ENCODE results near the gene ACAA2. TPM values are rescaled to one million over a fixed set of nuclear protein-coding genes. Genes with fewer than 3 reads are reported as not detected.
"Not testable (repeated sequence)": the region's sequence is repeated elsewhere in the genome, so short reads cannot be mapped to it uniquely, and the experiment has no call there.

Gene ACAA2
- polyA plus RNA-seq, 6 donors from 2014 or later: 34.5 to 100 (median 43.5) TPM

DNA sequence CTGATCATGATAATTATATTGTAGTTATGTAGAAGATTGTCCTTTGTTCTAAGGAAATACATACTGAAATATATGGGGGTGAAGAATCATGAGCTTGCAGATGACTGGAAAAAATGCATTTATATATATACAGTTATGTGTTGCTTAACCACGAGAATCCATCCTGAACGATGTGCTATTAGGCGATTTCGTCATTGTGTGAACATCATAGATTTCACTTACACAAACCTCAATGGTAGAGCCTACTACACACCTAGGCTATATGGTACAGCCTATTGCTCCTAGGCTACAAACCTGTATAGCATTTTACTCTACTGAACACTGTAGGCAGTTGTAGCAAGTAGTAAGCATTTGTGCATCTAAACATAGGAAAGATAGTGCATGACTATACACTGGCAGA lies 2.6 kb upstream of the ACAA2 start:
- Mint-ChIP-seq H3K9me3 (no peaks in the 10 kb centered on the region), H3K4me3 (peak overlapping the region in 2 of 8 donors; percentile 26 to 99), H3K27me3 (no peaks in the 10 kb centered on the region), H3K36me3 (peaks cover 0 to 4% of the 10 kb centered on the region in 2 donors), H3K27ac (no peak overlapping the region), H3K4me1 (peaks cover 21 to 32% (median 29%) of the 10 kb centered on the region in 3 donors)
- DNase-seq: no peak
- no peak for ATAC-seq (ENCODE audit: low read depth in 2 of 2)

DNA sequence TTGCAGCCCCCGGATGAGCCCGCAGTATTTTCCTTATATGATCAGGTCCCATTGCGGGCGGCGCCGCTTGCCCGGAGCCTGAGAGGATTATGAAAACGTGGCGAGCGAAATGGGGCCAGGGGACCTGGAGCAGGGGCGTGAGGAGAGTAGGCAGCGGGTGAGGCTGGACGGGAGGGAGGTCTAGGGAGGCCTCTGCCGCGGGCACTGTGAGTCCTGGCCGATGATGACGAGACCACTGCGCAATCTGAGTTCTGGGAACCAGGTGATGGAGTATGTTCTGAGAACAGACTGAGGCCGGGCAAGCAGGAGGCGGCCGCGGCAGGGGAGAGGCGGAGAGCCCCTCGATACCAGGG lies 790 bp upstream of the ACAA2 start:
- H3K27me3 Mint-ChIP-seq: no peaks in the 10 kb centered on the region
- H3K4me3 Mint-ChIP-seq: peak overlapping the region; percentile 83 to 99 (median 96)
- DNase-seq: no peak
- peaks cover 0 to 11% (median 6%) of the 10 kb centered on the region in 7 donors for H3K9me3 Mint-ChIP-seq
- peaks cover 0 to 4% of the 10 kb centered on the region in 2 donors for H3K36me3 Mint-ChIP-seq
- H3K4me1 Mint-ChIP-seq: peaks cover 23 to 32% (median 29%) of the 10 kb centered on the region in 3 donors
- peak overlapping the region; percentile 60 to 96 (median 90) for H3K27ac Mint-ChIP-seq
- ATAC-seq (ENCODE audit: low read depth in 2 of 2): peak; percentile 15 to 25

DNA sequence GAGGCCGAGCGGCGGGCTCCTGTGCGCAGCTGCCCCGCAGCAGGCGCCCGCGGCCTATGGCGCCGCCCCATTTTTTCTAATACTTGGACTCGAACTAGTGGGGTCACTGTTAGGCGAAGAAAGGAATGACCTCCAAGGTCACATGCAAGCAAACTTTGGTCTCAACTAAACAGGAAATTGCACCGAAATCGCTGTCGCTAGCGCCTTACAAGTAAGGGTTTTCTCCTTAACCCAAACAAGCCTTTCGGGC lies 339 bp downstream of the ACAA2 start:
- Mint-ChIP-seq H3K27me3 (no peaks in the 10 kb centered on the region), H3K27ac (peak overlapping the region in 4 of 6 donors; percentile 23 to 94 (median 87)), H3K4me1 (peaks cover 23 to 32% (median 30%) of the 10 kb centered on the region in 3 donors), H3K9me3 (peaks cover 4 to 22% (median 12%) of the 10 kb centered on the region in 7 donors), H3K4me3 (peak overlapping the region; percentile 83 to 99 (median 96)), H3K36me3 (peaks cover 4 to 11% of the 10 kb centered on the region in 2 donors)
- ATAC-seq (ENCODE audit: low read depth in 2 of 2) (no peak), DNase-seq (no peak)

DNA sequence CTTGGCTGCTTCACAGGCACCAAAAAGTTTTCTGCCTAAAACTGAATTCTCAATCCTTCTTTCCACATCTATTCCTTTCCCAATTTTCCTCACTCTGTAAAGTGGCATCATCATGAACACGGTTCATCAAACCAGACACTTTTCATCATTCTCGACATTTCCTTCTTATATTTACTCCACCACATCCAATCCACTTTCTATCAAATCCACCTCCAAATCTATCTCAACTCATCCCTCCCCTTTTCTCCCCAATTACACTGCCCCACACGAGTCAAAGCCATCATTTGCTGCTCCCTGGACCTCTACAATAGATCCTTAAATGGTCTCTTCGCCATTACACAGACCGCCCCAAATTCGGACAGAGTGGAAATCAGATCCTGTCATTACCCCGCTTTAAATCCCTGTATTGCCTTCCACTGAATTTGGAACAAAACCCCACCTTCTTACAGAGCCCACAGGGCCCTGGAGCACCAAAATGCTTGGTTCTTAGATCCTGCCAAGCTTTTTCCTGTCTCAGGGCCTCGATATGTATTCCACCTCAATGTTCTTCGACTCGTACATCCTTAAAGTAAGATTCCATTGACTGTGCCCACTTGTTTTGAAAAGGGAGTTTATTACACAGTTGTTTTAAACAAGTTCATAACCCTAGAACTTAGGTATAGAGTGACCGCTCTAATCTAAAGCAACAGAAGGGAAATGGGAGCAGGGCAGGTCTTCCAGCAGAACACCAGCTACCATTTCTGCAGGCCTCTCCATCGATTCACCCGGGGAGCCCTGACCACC lies 856 bp downstream of the ACAA2 start:
- H3K9me3 Mint-ChIP-seq: peaks cover 4 to 24% (median 12%) of the 10 kb centered on the region in 7 donors
- peak overlapping the region in 5 of 6 donors; percentile 10 to 94 (median 87) for H3K27ac Mint-ChIP-seq
- peaks cover under 1 to 11% of the 10 kb centered on the region in 2 donors for H3K36me3 Mint-ChIP-seq
- peak overlapping the region; percentile 83 to 99 (median 96) for H3K4me3 Mint-ChIP-seq
- peaks cover 23 to 32% (median 30%) of the 10 kb centered on the region in 3 donors for H3K4me1 Mint-ChIP-seq
- no peaks in the 10 kb centered on the region for H3K27me3 Mint-ChIP-seq
- ATAC-seq (ENCODE audit: low read depth in 2 of 2): no peak
- DNase-seq: no peak

DNA sequence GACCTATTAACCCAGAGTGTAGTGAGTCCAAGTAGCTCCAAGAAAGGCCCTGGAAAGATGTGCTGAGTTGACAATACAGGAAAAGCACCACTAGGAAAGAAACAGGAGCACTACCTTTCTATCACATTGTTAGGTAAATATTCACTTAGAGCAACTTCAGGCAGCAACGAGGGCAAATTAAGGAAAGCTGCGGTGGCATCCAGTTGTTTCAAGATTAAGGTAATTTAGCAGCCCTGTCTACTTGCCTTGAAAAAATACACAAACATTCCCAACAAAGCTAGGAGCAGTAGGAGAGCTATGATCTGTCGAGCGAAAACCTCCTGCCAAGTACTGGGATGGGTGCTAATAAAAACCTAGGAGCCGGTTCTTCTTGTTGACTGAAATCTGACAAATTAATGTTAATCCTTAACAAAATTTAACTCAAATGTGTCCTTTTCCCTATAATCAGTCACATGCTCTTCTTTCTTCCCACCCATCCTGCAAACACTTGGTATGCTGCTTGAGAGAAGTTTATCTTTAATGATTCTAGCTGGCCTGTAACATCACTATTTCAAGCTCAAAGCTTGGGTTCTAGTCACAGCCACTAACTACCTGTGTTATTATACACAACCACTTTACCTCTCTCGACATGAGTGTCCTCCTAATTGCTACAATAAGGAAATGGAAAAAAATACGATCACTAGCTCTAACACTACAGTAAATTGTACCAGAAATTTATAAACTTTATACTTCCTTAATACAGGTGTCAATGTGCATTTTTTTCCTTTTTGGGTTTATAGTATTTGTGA lies 2.0 kb downstream of the ACAA2 start:
- ATAC-seq (ENCODE audit: low read depth in 2 of 2): no peak
- peak overlapping the region in 2 of 8 donors; percentile 99 for H3K4me3 Mint-ChIP-seq

DNA sequence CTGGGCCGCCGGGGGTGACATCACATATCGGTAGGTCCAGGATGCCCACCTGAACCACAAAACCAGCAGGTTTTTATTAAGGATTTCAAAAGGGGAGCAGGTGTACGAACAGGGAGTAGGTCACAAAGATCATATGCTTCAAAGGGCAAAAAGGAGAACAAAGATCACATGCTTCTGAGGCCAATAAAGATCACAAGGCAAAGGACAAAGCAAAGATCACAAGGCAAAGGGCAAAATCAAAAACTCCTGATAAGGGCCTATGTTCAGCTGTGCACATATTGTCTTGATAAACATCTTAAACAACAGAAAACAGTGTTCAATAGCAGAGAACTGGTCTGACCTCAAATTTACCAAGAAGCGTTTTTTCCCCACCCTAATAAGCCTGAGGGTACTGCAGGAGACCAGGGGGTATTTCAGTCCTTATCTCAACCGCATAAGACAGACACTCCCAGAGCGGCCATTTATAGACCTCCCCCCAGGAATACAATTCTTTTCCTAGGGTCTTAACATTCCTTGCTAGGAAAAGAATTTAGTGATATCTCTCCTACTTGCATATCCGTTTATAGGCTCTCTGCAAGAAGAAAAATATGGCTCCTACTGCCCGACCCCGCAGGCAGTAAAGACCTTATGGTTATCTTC lies 4.7 kb downstream of the ACAA2 start:
- not testable (repeated sequence) for DNase-seq; ATAC-seq (ENCODE audit: low read depth in 2 of 2); H3K4me3 Mint-ChIP-seq; H3K27ac Mint-ChIP-seq; H3K27me3 Mint-ChIP-seq
- H3K36me3 Mint-ChIP-seq: peaks cover 0 to 11% of the 10 kb centered on the region in 2 donors
- peaks cover 4 to 24% (median 12%) of the 10 kb centered on the region in 7 donors for H3K9me3 Mint-ChIP-seq
- peaks cover 14 to 24% (median 20%) of the 10 kb centered on the region in 3 donors for H3K4me1 Mint-ChIP-seq

More for the DNA sequence above, 2.0 kb downstream of the ACAA2 start:
- H3K27me3 Mint-ChIP-seq: no peaks in the 10 kb centered on the region
- no peak for DNase-seq
- peaks cover 23 to 37% (median 30%) of the 10 kb centered on the region in 3 donors for H3K4me1 Mint-ChIP-seq
- peak overlapping the region in 1 of 6 donors; percentile 66 for H3K27ac Mint-ChIP-seq
- peaks cover 0 to 11% of the 10 kb centered on the region in 2 donors for H3K36me3 Mint-ChIP-seq
- peaks cover 4 to 24% (median 12%) of the 10 kb centered on the region in 7 donors for H3K9me3 Mint-ChIP-seq

DNA sequence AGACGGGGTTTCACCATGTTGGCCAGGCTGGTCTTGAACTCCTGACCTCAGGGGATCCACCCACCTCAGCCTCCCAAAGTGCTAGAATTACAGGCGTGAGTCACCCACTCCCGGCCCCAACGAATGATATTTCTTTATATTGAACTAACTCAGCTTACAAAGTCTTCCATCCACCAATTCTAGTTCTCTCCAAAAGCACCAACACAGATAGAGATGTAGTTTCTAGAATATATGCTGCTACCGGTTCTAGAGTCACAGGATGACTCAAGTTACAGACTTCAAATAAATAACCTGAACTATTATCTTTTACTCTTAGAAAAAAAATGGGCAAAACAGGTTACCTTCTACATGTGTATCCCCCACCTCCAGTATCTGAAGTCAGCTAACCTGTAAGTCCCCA lies 9.2 kb downstream of the ACAA2 start:
- DNase-seq: no peak
- Mint-ChIP-seq H3K4me3 (no peak overlapping the region), H3K9me3 (peaks cover 4 to 14% (median 8%) of the 10 kb centered on the region in 7 donors), H3K36me3 (peaks cover 9 to 11% of the 10 kb centered on the region in 2 donors), H3K27me3 (no peaks in the 10 kb centered on the region), H3K27ac (peak overlapping the region in 2 of 6 donors; percentile 9 to 73), H3K4me1 (peaks cover 3 to 14% (median 6%) of the 10 kb centered on the region in 3 donors)
- no peak for ATAC-seq (ENCODE audit: low read depth in 2 of 2)

DNA sequence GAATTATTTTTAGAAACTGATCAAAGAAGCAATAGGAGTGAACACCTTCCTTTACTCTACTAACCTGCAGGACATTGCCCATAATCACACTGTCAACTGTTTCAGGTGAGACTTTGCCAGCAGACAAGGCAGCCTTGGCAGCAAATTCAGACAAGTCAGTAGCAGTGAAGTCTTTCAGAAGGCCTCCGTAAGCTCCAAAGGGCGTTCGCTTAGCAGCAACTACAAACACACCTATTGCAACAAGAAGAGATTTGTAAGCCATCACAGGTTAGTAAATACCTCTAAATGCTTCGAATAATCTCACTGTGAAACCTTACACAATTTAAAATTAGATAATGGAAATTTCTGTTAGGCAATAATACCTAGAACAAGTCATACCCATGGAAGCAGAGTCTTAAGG lies 10.7 kb downstream of the ACAA2 start:
- ATAC-seq (ENCODE audit: low read depth in 2 of 2) (no peak), DNase-seq (no peak)
- Mint-ChIP-seq H3K4me3 (no peak overlapping the region), H3K27me3 (no peaks in the 10 kb centered on the region), H3K27ac (no peak overlapping the region), H3K36me3 (peaks cover 0 to 14% of the 10 kb centered on the region in 2 donors), H3K4me1 (peaks cover 3 to 9% (median 6%) of the 10 kb centered on the region in 3 donors), H3K9me3 (peaks cover 0 to under 1% (median 0%) of the 10 kb centered on the region in 7 donors)

DNA sequence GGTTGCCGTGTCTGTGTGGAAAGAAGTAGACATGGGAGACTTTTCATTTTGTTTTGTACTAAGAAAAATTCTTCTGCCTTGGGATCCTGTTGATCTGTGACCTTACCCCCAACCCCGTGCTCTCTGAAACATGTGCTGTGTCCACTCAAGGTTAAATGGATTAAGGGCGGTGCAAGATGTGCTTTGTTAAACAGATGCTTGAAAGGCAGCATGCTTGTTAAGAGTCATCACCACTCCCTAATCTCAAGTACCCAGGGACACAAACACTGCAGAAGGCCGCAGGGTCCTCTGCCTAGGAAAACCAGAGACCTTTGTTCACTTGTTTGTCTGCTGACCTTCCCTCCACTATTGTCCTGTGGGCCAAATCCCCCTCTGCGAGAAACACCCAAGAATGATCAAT lies 12.8 kb downstream of the ACAA2 start:
- H3K4me1 Mint-ChIP-seq; H3K27me3 Mint-ChIP-seq; ATAC-seq (ENCODE audit: low read depth in 2 of 2); H3K4me3 Mint-ChIP-seq; DNase-seq; H3K9me3 Mint-ChIP-seq; H3K27ac Mint-ChIP-seq: not testable (repeated sequence)
- peaks cover 0 to 28% of the 10 kb centered on the region in 2 donors for H3K36me3 Mint-ChIP-seq

DNA sequence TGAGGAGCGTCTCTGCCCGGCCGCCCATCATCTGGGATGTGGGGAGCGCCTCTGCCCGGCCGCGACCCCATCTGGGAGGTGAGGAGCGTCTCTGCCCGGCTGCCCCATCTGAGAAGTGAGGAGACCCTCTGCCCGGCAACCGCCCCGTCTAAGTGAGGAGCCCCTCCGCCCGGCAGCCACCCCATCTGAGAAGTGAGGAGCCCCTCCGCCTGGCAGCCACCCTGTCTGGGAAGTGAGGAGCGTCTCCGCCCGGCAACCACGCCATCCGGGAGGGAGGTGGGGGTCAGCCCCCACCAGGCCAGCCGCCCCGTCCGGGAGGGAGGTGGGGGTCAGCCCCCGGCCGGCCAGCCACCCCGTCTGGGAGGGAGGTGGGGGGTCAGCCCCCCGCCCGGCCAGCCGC lies 13.5 kb downstream of the ACAA2 start:
- H3K27me3 Mint-ChIP-seq; H3K9me3 Mint-ChIP-seq; H3K4me3 Mint-ChIP-seq; H3K4me1 Mint-ChIP-seq; H3K27ac Mint-ChIP-seq; DNase-seq; ATAC-seq (ENCODE audit: low read depth in 2 of 2): not testable (repeated sequence)
- H3K36me3 Mint-ChIP-seq: peaks cover 0 to 28% of the 10 kb centered on the region in 2 donors

DNA sequence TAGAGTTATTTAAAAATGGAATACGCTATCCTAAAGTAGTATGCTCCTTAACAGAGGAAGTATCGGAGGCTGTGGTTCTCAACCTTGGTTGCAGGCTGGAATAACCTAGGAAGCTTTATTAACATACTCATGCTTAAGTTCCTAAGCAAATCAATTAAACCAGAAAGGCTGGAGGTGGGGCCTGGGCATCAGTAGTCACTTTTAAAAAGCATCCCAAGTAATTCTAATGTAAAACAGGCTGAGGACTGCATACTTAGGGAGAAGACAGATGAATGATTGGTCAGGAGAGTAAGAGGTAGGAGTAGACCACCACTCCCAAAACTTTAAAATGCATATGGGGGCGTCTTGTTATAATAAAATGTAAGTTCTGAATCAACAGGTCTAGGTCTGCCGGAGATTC lies 15.3 kb downstream of the ACAA2 start:
- no peak for DNase-seq
- Mint-ChIP-seq H3K36me3 (peaks cover 0 to 36% of the 10 kb centered on the region in 2 donors), H3K27me3 (no peaks in the 10 kb centered on the region), H3K27ac (peak overlapping the region in 1 of 6 donors; percentile 57), H3K4me1 (no peaks in the 10 kb centered on the region), H3K4me3 (no peak overlapping the region), H3K9me3 (no peaks in the 10 kb centered on the region)
- no peak for ATAC-seq (ENCODE audit: low read depth in 2 of 2)

DNA sequence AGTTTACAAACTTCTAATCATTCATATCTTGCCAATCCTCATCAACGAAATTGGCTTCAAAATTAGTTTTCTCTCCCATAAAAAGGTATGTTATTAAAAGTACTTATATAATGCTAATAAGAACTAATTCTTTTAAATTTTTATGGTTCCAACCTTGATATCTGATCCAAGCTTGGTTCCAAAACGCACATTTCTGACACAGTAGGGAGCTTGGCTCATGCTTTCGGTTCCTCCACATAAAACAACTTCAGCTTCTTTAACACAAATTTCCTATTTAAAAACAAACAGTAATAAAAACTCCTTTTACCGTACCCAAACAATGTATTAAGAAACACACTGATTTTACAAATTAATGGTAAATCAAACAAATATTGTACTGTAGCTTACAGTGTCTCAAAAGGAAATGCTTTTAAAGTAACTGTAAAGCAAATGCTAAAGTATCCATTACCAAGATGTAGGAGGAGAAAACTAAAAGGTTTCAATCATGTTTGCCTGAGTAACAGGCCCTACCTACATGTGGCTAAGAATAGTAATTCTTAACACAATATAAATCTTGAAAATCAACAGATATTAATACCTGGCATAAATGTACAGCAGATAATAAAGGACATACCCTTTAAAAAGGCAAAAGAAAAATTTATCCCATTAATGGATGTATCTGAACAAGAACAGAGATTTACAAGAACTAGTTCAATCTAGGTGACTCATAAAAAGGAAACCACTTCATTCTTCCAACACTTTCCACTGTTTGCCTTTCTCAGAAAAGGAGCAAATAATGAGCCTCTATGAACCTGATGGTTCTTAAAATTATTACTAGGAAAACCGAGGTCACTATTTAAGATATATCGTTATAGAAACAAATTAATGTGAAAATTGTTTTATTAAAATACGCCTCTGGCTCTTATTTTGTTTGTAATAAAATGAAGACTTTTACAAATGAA lies 17.5 kb downstream of the ACAA2 start:
- no peaks in the 10 kb centered on the region for H3K9me3 Mint-ChIP-seq
- ATAC-seq (ENCODE audit: low read depth in 2 of 2) (no peak), DNase-seq (no peak)
- peaks cover 7 to 44% of the 10 kb centered on the region in 2 donors for H3K36me3 Mint-ChIP-seq
- no peak overlapping the region for H3K4me3 Mint-ChIP-seq
- H3K4me1 Mint-ChIP-seq: no peaks in the 10 kb centered on the region
- H3K27ac Mint-ChIP-seq: no peak overlapping the region
- H3K27me3 Mint-ChIP-seq: no peaks in the 10 kb centered on the region

All from naive B cell (primary cell).